Measurements from ENCODE around the gene ZG16.

Gene ZG16

GRCh38 chr16:29809850-29810698 is 32.0 kb downstream of the ZG16 start:
- no peak for DNase-seq (ENCODE audit: low spot score)

- no peak for DNase-seq (ENCODE audit: low spot score)
These were observed 32.7 kb downstream of the ZG16 start for GRCh38 chr16:29810699-29811169.

- DNase-seq (ENCODE audit: low spot score): peak; percentile 83
These were observed 33.3 kb downstream of the ZG16 start for GRCh38 chr16:29811170-29811895.

- DNase-seq (ENCODE audit: low spot score): no peak
These were observed 34.0 kb downstream of the ZG16 start, which contains the start of gene PRRT2 for GRCh38 chr16:29811896-29812665. Gene PRRT2 (plus strand): TSS chr16:29812193. CDS start chr16:29813055, 862 bp downstream.

GRCh38 chr16:29812754-29813643 is 34.9 kb downstream of the ZG16 start:
- DNase-seq (ENCODE audit: low spot score): no peak

GRCh38 chr16:29813644-29814562 is 35.8 kb downstream of the ZG16 start:
- DNase-seq (ENCODE audit: low spot score): no peak

GRCh38 chr16:29814592-29814991 is 36.5 kb downstream of the ZG16 start:
- DNase-seq (ENCODE audit: low spot score): no peak

- no peak for DNase-seq (ENCODE audit: low spot score)
These were observed 37.1 kb downstream of the ZG16 start for GRCh38 chr16:29815032-29815721.

- peak; percentile 98 for DNase-seq (ENCODE audit: low spot score)
These were observed 38.0 kb downstream of the ZG16 start, which contains the start of gene PAGR1 for GRCh38 chr16:29815793-29816693. Gene PAGR1 (plus strand): TSS chr16:29816152. CDS start chr16:29816526, 374 bp downstream.

- peak; percentile 40 for DNase-seq (ENCODE audit: low spot score)
These were observed 38.8 kb downstream of the ZG16 start for GRCh38 chr16:29816694-29817441.

- DNase-seq (ENCODE audit: low spot score): no peak
These were observed 40.0 kb downstream of the ZG16 start for GRCh38 chr16:29818082-29818481.

GRCh38 chr16:29819506-29819905 is 41.5 kb downstream of the ZG16 start:
- DNase-seq (ENCODE audit: low spot score): no peak

- peak; percentile 45 for DNase-seq (ENCODE audit: low spot score)
These were observed 42.2 kb downstream of the ZG16 start, which contains the start of gene MVP for GRCh38 chr16:29820271-29820701. Gene MVP (plus strand): TSS chr16:29820462. CDS start chr16:29830550, 10,088 bp downstream.

- DNase-seq (ENCODE audit: low spot score): no peak
These were observed 42.9 kb downstream of the ZG16 start for GRCh38 chr16:29820730-29821642.

- no peak for DNase-seq (ENCODE audit: low spot score)
These were observed 43.6 kb downstream of the ZG16 start for GRCh38 chr16:29821643-29822115.

- DNase-seq (ENCODE audit: low spot score): no peak
These were observed 46.6 kb downstream of the ZG16 start for GRCh38 chr16:29824589-29825144.

Measured in hematopoietic multipotent progenitor cell treated with erythropoietin and hydrocortisone succinate and interleukin-3 and kit ligand, for 15 days (in vitro differentiated cells).